H1 (cell line): ENCODE results near the gene SSTR1. TPM values are rescaled to one million over a fixed set of nuclear protein-coding genes. Genes with fewer than 3 reads are reported as not detected.

Source experiments
- CTCF ChIA-PET: fragments of 300-600 bp; sonication (Branson Sonifier 250); formaldehyde crosslinking; loops from one replicate; lab custom pipeline; 2021; ENCODE audit not compliant: partially characterized antibody; lab: Charles Lee
- POLR2A ChIA-PET: fragments of 300-600 bp; sonication (Branson Sonifier 250); formaldehyde crosslinking; loops from one replicate; lab custom pipeline; 2021; ENCODE audit warnings: inconsistent platforms; ENCODE audit not compliant: partially characterized antibody; lab: Charles Lee
- DNase-seq, 2 experiments: peaks; one replicate each; pipeline versions ENCODE4 v3.0.0 to v3.0.0-alpha.2; 2010 to 2022; ENCODE audit warnings: low spot score in 2 of 2, low read depth in 1 of 2, mixed read lengths in 1 of 2
- FAIRE-seq: peaks from 2 replicates; lab custom pipeline; 2011; peaks lifted over from hg19 to GRCh38; lab: Jason Lieb, UNC
- H2AFZ ChIP-seq: 2 replicates; pipeline ENCODE4 v1.8.1; 2012; ENCODE audit warnings: low read length, inconsistent platforms
- H2AK5ac ChIP-seq: 2 replicates; pipeline ENCODE4 v1.6.1; 2013; ENCODE audit warnings: low read depth, low read length
- H2BK120ac ChIP-seq: replicated peaks from 2 replicates; pipeline ENCODE3; 2013; ENCODE audit warnings: low read depth, low read length, inconsistent platforms
- H2BK12ac ChIP-seq: 2 replicates; pipeline ENCODE4 v1.6.1; 2013; ENCODE audit warnings: low read depth, low read length
- H2BK15ac ChIP-seq: 2 replicates; pipeline ENCODE4 v1.6.1; 2013; ENCODE audit warnings: low read length
- H2BK20ac ChIP-seq: 2 replicates; pipeline ENCODE4 v1.6.1; 2013; ENCODE audit warnings: low read length
- H2BK5ac ChIP-seq: 2 replicates; pipeline ENCODE4 v1.6.1; 2013; ENCODE audit warnings: low read depth, low read length
- H3K14ac ChIP-seq: 2 replicates; pipeline ENCODE4 v1.6.1; 2013; ENCODE audit warnings: inconsistent platforms; ENCODE audit not compliant: insufficient read length
- H3K18ac ChIP-seq: 2 replicates; pipeline ENCODE4 v1.6.1; 2013; ENCODE audit warnings: low read length; ENCODE audit errors: extremely low read depth
- H3K23ac ChIP-seq: 2 replicates; pipeline ENCODE4 v1.6.1; 2013; ENCODE audit warnings: inconsistent platforms; ENCODE audit not compliant: insufficient read length
- H3K23me2 ChIP-seq: 2 replicates; pipeline ENCODE4 v1.6.1; 2013; ENCODE audit warnings: low read depth, low read length
- H3K27ac ChIP-seq: 2 replicates; pipeline ENCODE4 v1.6.1; 2011; ENCODE audit warnings: low read depth, low read length, inconsistent platforms
- H3K27me3 ChIP-seq, 4 experiments: replicated peaks in 1 of 4; 1 replicate in 1 of 4; 2 replicates in 3 of 4; pipeline versions ENCODE4 v1.6.1 to v1.8.1; 2011 to 2013; ENCODE audit warnings: low read length in 3 of 4, mild to moderate bottlenecking in 3 of 4, inconsistent platforms in 2 of 4, mixed read lengths in 2 of 4, moderate library complexity in 1 of 4; ENCODE audit not compliant: control insufficient read depth in 3 of 4, insufficient read depth in 3 of 4; ENCODE audit errors: extremely low read depth in 1 of 4
- H3K36me3 ChIP-seq, 4 experiments: 2 replicates each; pipeline versions ENCODE4 v1.6.1 to v1.8.1; 2011 to 2013; ENCODE audit warnings: mild to moderate bottlenecking in 4 of 4, low read length in 3 of 4, moderate library complexity in 2 of 4, control low read depth in 1 of 4, inconsistent platforms in 1 of 4; ENCODE audit not compliant: insufficient read depth in 4 of 4, control insufficient read depth in 2 of 4
- H3K4ac ChIP-seq: replicated peaks from 2 replicates; pipeline ENCODE3; 2013; ENCODE audit warnings: low read length, low read depth, mixed read lengths, inconsistent platforms; ENCODE audit not compliant: insufficient read length
- H3K4me1 ChIP-seq, 4 experiments: replicated peaks in 1 of 4; 1 replicate in 1 of 4; 2 replicates in 3 of 4; pipeline versions ENCODE4 v1.6.1 to v1.8.1; 2011 to 2013; ENCODE audit warnings: low read length in 3 of 4, inconsistent platforms in 2 of 4, mixed read lengths in 1 of 4; ENCODE audit not compliant: insufficient read depth in 4 of 4, control insufficient read depth in 3 of 4
- H3K4me2 ChIP-seq, 2 experiments: 2 replicates each; pipeline versions ENCODE4 v1.6.1 to v1.8.1; 2011 to 2013; ENCODE audit warnings: low read depth in 2 of 2, low read length in 2 of 2, control low read depth in 1 of 2, inconsistent platforms in 1 of 2, mild to moderate bottlenecking in 1 of 2; ENCODE audit not compliant: insufficient read depth in 1 of 2
- H3K4me3 ChIP-seq, 4 experiments: fragments of 200-600, 300-600 bp in 1 of 4; sonication (generic), shearing (Covaris generic), sonication (Bioruptor Twin) in 1 of 4; 2 replicates each; pipeline versions ENCODE4 v1.5.1 to v1.8.1; 2011 to 2016; ENCODE audit warnings: low read length in 4 of 4, low read depth in 3 of 4, control low read depth in 2 of 4, inconsistent platforms in 2 of 4, mild to moderate bottlenecking in 2 of 4, mixed read lengths in 1 of 4, moderate library complexity in 1 of 4; ENCODE audit not compliant: insufficient read depth in 2 of 4; ENCODE audit errors: extremely low read depth in 1 of 4
- H3K56ac ChIP-seq: replicated peaks from 2 replicates; pipeline ENCODE3; 2013; ENCODE audit warnings: low read depth, mild to moderate bottlenecking, mixed read lengths, low read length, inconsistent platforms; ENCODE audit not compliant: insufficient read length
- H3K79me1 ChIP-seq: 2 replicates; pipeline ENCODE4 v1.6.1; 2013; ENCODE audit warnings: low read depth, low read length, control low read depth
- H3K79me2 ChIP-seq, 2 experiments: 2 replicates each; pipeline versions ENCODE4 v1.6.1 to v1.8.1; 2012 to 2013; ENCODE audit warnings: low read length in 2 of 2, mild to moderate bottlenecking in 2 of 2, inconsistent platforms in 1 of 2; ENCODE audit not compliant: insufficient read depth in 2 of 2, control insufficient read depth in 1 of 2
- H3K9ac ChIP-seq, 4 experiments: replicated peaks in 1 of 4; 1 replicate in 1 of 4; 2 replicates in 3 of 4; pipeline versions ENCODE4 v1.6.1 to v1.8.1; 2011 to 2013; ENCODE audit warnings: low read depth in 3 of 4, low read length in 3 of 4, control low read depth in 2 of 4, mild to moderate bottlenecking in 2 of 4, moderate library complexity in 2 of 4, inconsistent platforms in 1 of 4; ENCODE audit errors: extremely low read depth in 1 of 4
- H3K9me3 ChIP-seq, 2 experiments: 2 replicates each; pipeline versions ENCODE4 v1.6.1 to v1.8.1; 2012 to 2013; ENCODE audit warnings: mild to moderate bottlenecking in 2 of 2, moderate library complexity in 2 of 2, control low read depth in 1 of 2, inconsistent platforms in 1 of 2, low read depth in 1 of 2, low read length in 1 of 2, mixed read lengths in 1 of 2; ENCODE audit not compliant: insufficient read depth in 2 of 2
- H4K20me1 ChIP-seq, 2 experiments: replicated peaks in 1 of 2; 2 replicates each; pipeline versions ENCODE3 to v1.8.1; 2011 to 2013; ENCODE audit warnings: inconsistent platforms in 2 of 2, low read length in 2 of 2, mild to moderate bottlenecking in 1 of 2; ENCODE audit not compliant: insufficient read depth in 2 of 2, control insufficient read depth in 1 of 2
- H4K5ac ChIP-seq: 2 replicates; pipeline ENCODE4 v1.6.1; 2013; ENCODE audit warnings: low read length, low read depth, mixed read lengths, inconsistent platforms; ENCODE audit not compliant: insufficient read length
- H4K8ac ChIP-seq: 2 replicates; pipeline ENCODE4 v1.8.0; 2013; ENCODE audit warnings: mild to moderate bottlenecking, moderate library complexity, low read length, inconsistent platforms; ENCODE audit not compliant: insufficient read depth; ENCODE audit errors: extremely low read depth
- H4K91ac ChIP-seq: replicated peaks from 2 replicates; pipeline ENCODE3; 2013; ENCODE audit warnings: low read length, mixed read lengths, inconsistent platforms; ENCODE audit not compliant: insufficient read length
- CEBPB ChIP-seq: IDR thresholded peaks from 2 replicates; pipeline ENCODE4 v1.6.1; 2012; ENCODE audit warnings: low read depth, low read length
- GTF2F1 ChIP-seq: IDR thresholded peaks from 2 replicates; pipeline ENCODE4 v1.6.1; 2012; ENCODE audit warnings: low read depth, low read length, improper control_type of control experiment, borderline replicate concordance
- POLR2A ChIP-seq, 2 experiments: IDR thresholded peaks; 1 replicate in 1 of 2; 2 replicates in 1 of 2; pipeline ENCODE4 v1.6.1; 2011; ENCODE audit warnings: low read depth in 2 of 2, low read length in 2 of 2, mild to moderate bottlenecking in 2 of 2; ENCODE audit errors: control extremely low read depth in 1 of 2
- POU5F1 ChIP-seq: IDR thresholded peaks from 2 replicates; pipeline ENCODE4 v1.6.1; 2011; ENCODE audit warnings: low read depth, mild to moderate bottlenecking, low read length, moderate library complexity
- RBBP5 ChIP-seq: IDR thresholded peaks from 2 replicates; pipeline ENCODE4 v1.7.1; 2012; ENCODE audit warnings: low read depth, mild to moderate bottlenecking, inconsistent platforms, low read length, moderate library complexity, borderline replicate concordance
- WGBS, 2 experiments: shearing (Covaris generic) in 1 of 2; methylation state at CpG; one replicate each; pipeline versions ENCODE4 v1.1.6 to v1.1.7; 2013 to 2015; ENCODE audit warnings: low lambda C conversion rate in 2 of 2, mixed read lengths in 2 of 2, inconsistent platforms in 1 of 2, low coverage in 1 of 2, missing lambda C conversion rate in 1 of 2; ENCODE audit not compliant: insufficient replicate concordance in 2 of 2, insufficient coverage in 1 of 2, insufficient read length in 1 of 2; ENCODE audit errors: extremely low coverage in 1 of 2, missing lambda C conversion rate in 1 of 2; 5-methylcytosine and 5-hydroxymethylcytosine counted together
- polyA plus RNA-seq, 7 experiments: library from polyadenylated mRNA; depleted of rRNA in 3 of 7; stranded (reverse) in 5 of 7; unstranded in 2 of 7; fragments of >200 nt in 5 of 7; fragments of 200-250 nt in 2 of 7; gene quantifications; 1 replicate in 5 of 7; 2 replicates in 1 of 7; 4 replicates in 1 of 7; pipeline versions ENCODE4 v1.2.1 to v1.2.3, GENCODE V29; 2011 to 2013; ENCODE audit warnings: missing spikeins in 2 of 7, mixed read lengths in 2 of 7
- total RNA-seq: library from RNA; stranded (reverse); fragmentation: NEBNext Ultra II Directional; extraction: Animal tissue kit (Norgen Biotek cat#: 25700); gene quantifications from 2 replicates; pipeline ENCODE4 v1.2.1, GENCODE V29; 2021

Gene SSTR1
- total and polyA plus RNA-seq, 2 of the 8 experiments (the other 6 are each of a cell fraction or from before 2014, with no cell fraction given): 0.82 to 0.93 TPM

DNA sequence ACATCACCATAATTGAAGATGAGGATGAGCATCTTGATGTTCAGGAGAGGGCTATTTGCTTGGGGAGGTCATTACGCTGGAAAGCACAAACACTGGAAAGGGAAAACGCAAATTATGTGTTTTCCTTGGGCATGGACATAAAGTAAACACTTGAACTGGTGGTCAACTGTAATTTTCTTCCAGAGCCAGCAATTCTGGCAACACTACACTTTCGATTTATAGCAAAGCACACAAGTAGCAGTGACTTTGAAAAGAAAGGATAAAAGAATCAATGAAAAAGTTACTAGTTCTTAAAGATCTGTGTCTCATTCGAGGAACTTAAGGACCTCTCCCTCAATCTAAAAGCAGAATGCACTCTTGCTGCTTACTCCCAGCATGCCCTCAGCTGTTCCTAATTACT, 46.0 kb downstream of the SSTR1 start:
- Histone ChIP-seq H4K20me1 (no peaks in the 10 kb centered on the region), H3K56ac (no peak overlapping the region), H4K5ac (no peak overlapping the region), H2AFZ (no peak overlapping the region), H2BK15ac (no peak overlapping the region), H3K18ac (no peak overlapping the region), H3K27me3 (peaks cover 28 to 58% (median 43%) of the 10 kb centered on the region in 4 experiments), H3K4ac (no peak overlapping the region), H3K79me2 (no peaks in the 10 kb centered on the region), H3K4me2 (no peak overlapping the region; a peak in 1 of 4 replicates), H3K4me3 (no peak overlapping the region), H2BK20ac (no peak overlapping the region), H3K79me1 (no peaks in the 10 kb centered on the region), H2BK12ac (no peak overlapping the region), H2AK5ac (no peak overlapping the region), H2BK120ac (no peak overlapping the region), H3K9me3 (no peaks in the 10 kb centered on the region), H3K23me2 (peaks cover 10% of the 10 kb centered on the region; the same call in 1 of the 2 replicates), H3K4me1 (peaks cover 0 to 14% (median 6%) of the 10 kb centered on the region in 4 experiments; a peak in 5 of 7 replicates), H4K91ac (no peak overlapping the region), H3K27ac (no peak overlapping the region), H3K36me3 (no peaks in the 10 kb centered on the region; a peak in 2 of 8 replicates), H3K9ac (no peak overlapping the region), H4K8ac (no peak overlapping the region), H2BK5ac (no peak overlapping the region), H3K14ac (no peak overlapping the region), H3K23ac (no peak overlapping the region)
- 74% methylated on average over 4 of the region's 4 CpGs; no CpG with 5 or more reads in 1 of the 2 experiments for WGBS, 2 experiments
- CTCF ChIA-PET: interaction anchor here (1.3 to 1.6 kb wide), 2 partner anchors 45 to 152 kb away, joined by 3 read pairs; no protein-coding TSS in a partner anchor
- POLR2A ChIA-PET: interaction anchor here (1.0 to 4.5 kb wide), 2 partner anchors 15 to 45 kb away, joined by 5 to 33 read pairs; partner anchors contain the start of gene SSTR1
- DNase-seq: no peak
- no peak for FAIRE-seq
- TF ChIP-seq RBBP5: no peak
- no peak for TF ChIP-seq POU5F1
- no peak for TF ChIP-seq GTF2F1
- TF ChIP-seq POLR2A (IDR thresholded peaks at IDR 0.05; ENCODE audit: control extremely low read depth in 1 of 2, low read depth in 2 of 2, low read length in 2 of 2): no peak
- TF ChIP-seq CEBPB: no peak
